Measurements from ENCODE around the gene ZNF383. TPM values are rescaled to one million over a fixed set of nuclear protein-coding genes. Genes with fewer than 3 reads are reported as not detected.

The ZNF383 gene
- total and polyA plus RNA-seq, 9 of the 15 experiments (the other 6 are each of a cell fraction or from before 2014, with no cell fraction given): 2.0 to 8.2 (median 5.3) TPM

- Histone ChIP-seq H3K36me3 (ENCODE audit: control insufficient read depth, insufficient read depth, low read length) (peaks cover 34% of the 10 kb centered on the region; the same call in 2 of the 3 replicates), H3K4me3 (no peak overlapping the region), H3K27me3 (ENCODE audit: control insufficient read depth in 2 of 2, insufficient read depth in 2 of 2, low read length in 2 of 2) (no peaks in the 10 kb centered on the region), H3K4me1 (replicated peaks in 1 of 2; ENCODE audit: control insufficient read depth in 2 of 2, insufficient read depth in 2 of 2, low read length in 2 of 2) (no peaks in the 10 kb centered on the region), H3K9ac (ENCODE audit: insufficient read depth in 1 of 2, low read depth in 2 of 2, low read length in 2 of 2) (no peak overlapping the region), H3K79me2 (ENCODE audit: control insufficient read depth, insufficient read depth, low read length) (no peaks in the 10 kb centered on the region), H4K20me1 (replicated peaks; ENCODE audit: control insufficient read depth, insufficient read depth, low read length) (no peaks in the 10 kb centered on the region), H3K9me1 (ENCODE audit: control insufficient read depth, insufficient read depth, low read length) (no peaks in the 10 kb centered on the region), H3K9me3 (replicated peaks; ENCODE audit: control insufficient read depth, insufficient read depth, low read depth, low read length) (peaks cover 4% of the 10 kb centered on the region; the same call in 1 of the 2 replicates), H3K4me2 (ENCODE audit: insufficient read depth, low read length) (no peak overlapping the region), H3K27ac (ENCODE audit: extremely low read depth, low read depth, low read length) (no peak overlapping the region), H2AFZ (ENCODE audit: low read depth, low read length) (no peak overlapping the region)
- ChIA-PET CTCF (ENCODE audit: low intra/inter-chr PET ratio) (no interaction called here), POLR2A (no interaction called here)
- WGBS (ENCODE audit: insufficient coverage, low coverage, missing lambda C conversion rate): 100% methylated on average over 2 of the region's 2 CpGs
- in situ Hi-C loops (cut with MboI): no loop called here
- intact Hi-C loops (cut with micrococcal nuclease): no loop called here
- no peak for FAIRE-seq
- no peak for DNase-seq (ENCODE audit: extremely low read depth in 1 of 4, low spot score in 3 of 4)
- no TSS peak for BruUV-seq (replicated peaks)
- ATAC-seq: no peak
- TF ChIP-seq, protein P1, sequence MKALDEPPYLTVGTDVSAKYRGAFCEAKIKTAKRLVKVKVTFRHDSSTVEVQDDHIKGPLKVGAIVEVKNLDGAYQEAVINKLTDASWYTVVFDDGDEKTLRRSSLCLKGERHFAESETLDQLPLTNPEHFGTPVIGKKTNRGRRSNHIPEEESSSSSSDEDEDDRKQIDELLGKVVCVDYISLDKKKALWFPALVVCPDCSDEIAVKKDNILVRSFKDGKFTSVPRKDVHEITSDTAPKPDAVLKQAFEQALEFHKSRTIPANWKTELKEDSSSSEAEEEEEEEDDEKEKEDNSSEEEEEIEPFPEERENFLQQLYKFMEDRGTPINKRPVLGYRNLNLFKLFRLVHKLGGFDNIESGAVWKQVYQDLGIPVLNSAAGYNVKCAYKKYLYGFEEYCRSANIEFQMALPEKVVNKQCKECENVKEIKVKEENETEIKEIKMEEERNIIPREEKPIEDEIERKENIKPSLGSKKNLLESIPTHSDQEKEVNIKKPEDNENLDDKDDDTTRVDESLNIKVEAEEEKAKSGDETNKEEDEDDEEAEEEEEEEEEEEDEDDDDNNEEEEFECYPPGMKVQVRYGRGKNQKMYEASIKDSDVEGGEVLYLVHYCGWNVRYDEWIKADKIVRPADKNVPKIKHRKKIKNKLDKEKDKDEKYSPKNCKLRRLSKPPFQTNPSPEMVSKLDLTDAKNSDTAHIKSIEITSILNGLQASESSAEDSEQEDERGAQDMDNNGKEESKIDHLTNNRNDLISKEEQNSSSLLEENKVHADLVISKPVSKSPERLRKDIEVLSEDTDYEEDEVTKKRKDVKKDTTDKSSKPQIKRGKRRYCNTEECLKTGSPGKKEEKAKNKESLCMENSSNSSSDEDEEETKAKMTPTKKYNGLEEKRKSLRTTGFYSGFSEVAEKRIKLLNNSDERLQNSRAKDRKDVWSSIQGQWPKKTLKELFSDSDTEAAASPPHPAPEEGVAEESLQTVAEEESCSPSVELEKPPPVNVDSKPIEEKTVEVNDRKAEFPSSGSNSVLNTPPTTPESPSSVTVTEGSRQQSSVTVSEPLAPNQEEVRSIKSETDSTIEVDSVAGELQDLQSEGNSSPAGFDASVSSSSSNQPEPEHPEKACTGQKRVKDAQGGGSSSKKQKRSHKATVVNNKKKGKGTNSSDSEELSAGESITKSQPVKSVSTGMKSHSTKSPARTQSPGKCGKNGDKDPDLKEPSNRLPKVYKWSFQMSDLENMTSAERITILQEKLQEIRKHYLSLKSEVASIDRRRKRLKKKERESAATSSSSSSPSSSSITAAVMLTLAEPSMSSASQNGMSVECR (CRISPR knock-in tag; IDR thresholded peaks at IDR 0.05): no peak
- no peak for TF ChIP-seq SMARCA4 (IDR thresholded peaks at IDR 0.05)
- TF ChIP-seq THAP7 (CRISPR knock-in tag; IDR thresholded peaks at IDR 0.05): no peak
- TF ChIP-seq SAFB (IDR thresholded peaks at IDR 0.05; ENCODE audit: borderline replicate concordance, low read depth, low read length): no peak
- TF ChIP-seq ERF (CRISPR knock-in tag; IDR thresholded peaks at IDR 0.05): no peak
- TF ChIP-seq E2F5 (CRISPR knock-in tag; IDR thresholded peaks at IDR 0.05): no peak
- no peak for TF ChIP-seq ZNF146 (CRISPR knock-in tag; IDR thresholded peaks at IDR 0.05; ENCODE audit: unreplicated experiment)
- TF ChIP-seq ZNF589 (CRISPR knock-in tag; IDR thresholded peaks at IDR 0.05; ENCODE audit: low read depth): no peak
- no peak for TF ChIP-seq GTF2F1 (IDR thresholded peaks at IDR 0.05; ENCODE audit: low read depth, low read length)
- TF ChIP-seq NR3C1 (CRISPR knock-in tag; IDR thresholded peaks at IDR 0.05): no peak
- no peak for TF ChIP-seq RBM25 (IDR thresholded peaks at IDR 0.05; ENCODE audit: low read depth, low read length, severe bottlenecking)
- TF ChIP-seq ELF4 (CRISPR knock-in tag; IDR thresholded peaks at IDR 0.05): no peak
Measured at GRCh38 chr19:37226248-37226647, 8.2 kb downstream of the ZNF383 start.
